HG03159 (cell line): ENCODE data around the gene LHPP.
"Not testable (repeated sequence)": the region's sequence is repeated elsewhere in the genome, so short reads cannot be mapped to it uniquely, and the experiment has no call there.

Experiments used
- ATAC-seq: cut with Tn5 transposase; IDR thresholded peaks from one replicate; pipeline ENCODE4 v1.9.1; 2021; ENCODE audit warnings: mild to moderate bottlenecking, moderate library complexity; ENCODE audit not compliant: unreplicated experiment

LHPP gene

DNA sequence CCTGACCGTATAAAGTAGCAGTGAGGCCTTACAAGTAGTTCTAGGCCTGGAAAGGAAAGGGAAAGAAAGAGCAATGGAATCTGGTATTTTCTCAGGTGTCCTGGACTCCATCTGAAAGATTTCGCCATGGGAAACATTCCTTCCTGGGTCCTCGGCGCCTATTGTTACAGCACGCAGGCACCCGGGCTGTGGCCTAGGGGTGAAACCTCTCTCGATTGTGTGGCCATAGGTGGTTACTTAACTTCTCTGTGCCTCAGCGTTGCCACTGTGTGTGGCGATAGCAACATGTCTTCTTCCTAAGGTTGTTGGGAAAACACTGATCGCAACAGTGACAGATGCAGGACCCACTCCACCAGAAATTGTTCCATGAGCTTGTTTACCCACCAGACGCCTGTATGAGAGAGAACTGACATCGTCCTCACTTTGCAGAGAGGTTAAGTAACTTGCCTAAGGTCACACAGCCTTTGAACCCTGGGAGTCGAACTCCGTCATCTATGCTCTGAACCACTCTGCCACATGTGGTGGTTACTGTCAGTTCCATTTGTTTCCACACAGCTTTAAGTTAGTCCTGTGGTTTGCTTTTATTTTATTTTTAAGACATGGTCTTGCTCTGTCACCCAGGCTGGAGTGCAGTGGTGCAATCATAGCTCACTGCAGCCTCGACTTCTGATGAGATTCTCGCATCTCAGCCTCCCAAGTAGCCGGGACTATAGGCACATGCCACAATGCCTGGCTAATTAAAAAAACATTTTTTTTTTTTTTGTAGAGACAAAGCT lies 73.4 kb downstream of the LHPP start:
- ATAC-seq = no peak

GRCh38 chr10:124535731-124536495 lies 74.3 kb downstream of the LHPP start:
- ATAC-seq = no peak

GRCh38 chr10:124536496-124537050 lies 75.0 kb downstream of the LHPP start:
- ATAC-seq = no peak

- no peak for ATAC-seq
Observed at GRCh38 chr10:124537166-124537725, 75.6 kb downstream of the LHPP start.

- ATAC-seq = no peak
Observed at GRCh38 chr10:124537891-124538290, 76.3 kb downstream of the LHPP start.

DNA sequence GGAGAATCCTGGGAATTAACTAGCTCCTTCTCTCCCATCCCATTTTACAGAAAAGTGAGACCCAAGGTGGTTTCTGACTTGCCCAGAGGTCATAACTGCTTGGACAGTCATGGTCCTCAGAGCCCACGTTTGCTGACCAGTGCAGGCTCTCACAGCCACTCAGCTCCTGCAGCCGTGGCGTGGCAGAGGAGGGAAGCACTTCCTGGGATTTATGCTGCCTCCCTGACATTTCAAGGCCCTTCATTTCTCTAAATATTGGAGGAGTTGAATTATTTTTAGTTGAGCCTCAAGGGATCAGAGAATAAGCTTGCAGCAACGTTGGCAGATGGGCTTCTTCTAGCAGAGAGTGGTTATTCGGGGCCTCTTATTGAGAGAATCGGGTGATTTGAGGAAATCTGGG lies 77.1 kb downstream of the LHPP start:
- ATAC-seq = no peak

DNA sequence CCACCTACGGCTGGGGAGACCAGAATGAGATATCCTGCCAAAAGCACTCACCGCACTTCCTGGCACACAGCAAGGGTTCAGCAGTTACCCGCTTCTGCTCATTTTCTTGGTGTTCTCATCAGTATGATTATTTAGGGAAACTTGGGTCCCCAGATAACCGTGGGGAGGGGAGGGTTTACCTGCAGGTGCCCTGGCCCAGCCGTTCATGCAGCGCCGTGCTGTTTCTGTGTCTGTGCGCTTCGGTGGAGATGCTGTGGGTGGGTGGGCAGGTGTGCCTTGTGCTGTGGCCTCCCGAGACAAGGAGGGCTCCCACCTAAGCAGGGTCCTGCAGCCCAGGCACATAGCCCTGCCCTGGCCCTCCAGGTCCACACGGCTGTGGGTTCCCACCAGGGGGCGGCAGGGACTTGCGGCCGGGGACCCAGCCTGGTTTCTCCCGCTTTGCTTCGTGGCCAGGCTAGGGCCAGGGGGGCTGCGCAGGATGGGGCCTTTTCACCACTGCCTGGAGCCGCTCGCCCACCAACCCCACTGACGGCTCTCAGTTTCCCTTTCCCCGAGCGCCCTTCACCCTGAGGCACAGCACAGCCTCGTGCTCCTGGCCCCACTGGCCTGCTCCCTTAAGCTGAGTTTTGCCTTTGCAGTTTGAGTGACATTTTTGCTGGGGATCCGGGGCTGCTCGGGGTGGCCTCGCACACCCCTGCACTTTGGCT lies 78.5 kb downstream of the LHPP start:
- ATAC-seq = peak; percentile 63

GRCh38 chr10:124541076-124541903 lies 79.7 kb downstream of the LHPP start:
- no peak for ATAC-seq

DNA sequence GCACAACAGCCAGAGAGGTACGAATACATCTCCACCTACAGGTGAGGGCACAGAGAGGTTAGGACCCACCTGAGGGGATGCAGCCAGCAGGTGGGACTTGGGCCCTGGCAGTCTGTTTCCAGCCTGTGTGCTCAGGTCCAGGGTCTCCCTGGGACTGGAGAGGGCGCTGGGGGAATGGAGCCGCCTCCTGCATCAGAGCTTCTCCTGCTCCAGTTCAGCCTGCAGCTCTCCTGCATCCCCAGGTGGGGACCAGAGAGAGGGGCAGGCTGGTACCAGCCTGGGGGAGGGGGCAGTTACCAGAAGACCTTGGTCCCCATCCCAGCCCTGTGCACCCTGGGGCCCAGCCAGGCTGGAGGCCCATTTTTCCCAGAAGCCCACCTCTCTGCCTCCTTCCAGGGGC lies 80.7 kb downstream of the LHPP start:
- no peak for ATAC-seq

- ATAC-seq = no peak
Observed at GRCh38 chr10:124543146-124543545, 81.5 kb downstream of the LHPP start.

GRCh38 chr10:124543971-124544370 lies 82.3 kb downstream of the LHPP start:
- ATAC-seq = no peak

GRCh38 chr10:124544711-124545110 lies 83.1 kb downstream of the LHPP start:
- no peak for ATAC-seq

- ATAC-seq = no peak
Observed at GRCh38 chr10:124545351-124546054, 83.9 kb downstream of the LHPP start.

GRCh38 chr10:124546055-124546369 lies 84.4 kb downstream of the LHPP start:
- ATAC-seq = no peak

- no peak for ATAC-seq
Observed at GRCh38 chr10:124546957-124547646, 85.5 kb downstream of the LHPP start.

DNA sequence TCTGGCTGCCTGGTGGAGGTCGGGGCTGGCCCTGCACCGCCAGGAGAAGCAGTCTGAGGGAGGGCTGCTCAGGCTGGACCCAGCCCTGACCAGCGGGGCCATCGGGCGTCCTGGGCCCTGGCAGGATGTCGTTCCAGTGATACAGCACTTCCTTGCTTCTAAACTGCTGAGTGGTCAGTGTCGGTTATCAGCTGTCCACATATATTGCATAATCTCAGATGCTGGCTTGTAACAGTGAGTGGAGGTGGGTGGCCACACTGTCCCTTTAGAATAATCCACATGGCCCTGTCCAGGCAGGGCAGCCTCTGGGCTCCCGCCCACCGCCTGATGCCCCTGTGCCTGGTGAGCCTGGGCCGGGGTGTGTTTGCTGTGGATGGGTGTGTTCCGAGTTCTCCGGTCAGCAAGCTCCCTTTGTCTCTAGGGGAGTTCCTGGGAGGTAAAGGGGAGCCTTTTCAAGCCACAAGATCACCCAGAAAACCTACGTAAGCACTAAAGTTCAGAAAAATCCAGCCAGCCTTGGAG lies 86.1 kb downstream of the LHPP start:
- ATAC-seq = no peak

DNA sequence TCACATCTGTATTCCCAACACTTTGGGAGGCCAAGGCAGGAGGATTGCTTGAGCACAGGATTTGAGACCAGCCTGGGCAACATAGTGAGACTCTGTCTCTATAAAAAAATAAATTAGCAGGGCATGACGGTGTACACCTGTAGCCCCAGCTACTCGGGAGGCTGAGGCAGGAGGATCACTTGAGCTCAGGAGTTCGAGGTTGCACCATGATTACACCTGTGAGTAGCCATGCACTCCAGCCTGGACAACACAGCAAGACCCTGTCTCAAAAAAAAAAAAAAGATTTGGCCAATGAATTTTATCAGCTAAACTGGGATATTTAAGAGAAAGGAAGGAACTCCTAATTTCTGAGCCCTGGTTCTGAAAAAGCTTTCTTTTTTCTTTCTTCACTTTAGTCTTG lies 87.5 kb downstream of the LHPP start:
- ATAC-seq = not testable (repeated sequence)

DNA sequence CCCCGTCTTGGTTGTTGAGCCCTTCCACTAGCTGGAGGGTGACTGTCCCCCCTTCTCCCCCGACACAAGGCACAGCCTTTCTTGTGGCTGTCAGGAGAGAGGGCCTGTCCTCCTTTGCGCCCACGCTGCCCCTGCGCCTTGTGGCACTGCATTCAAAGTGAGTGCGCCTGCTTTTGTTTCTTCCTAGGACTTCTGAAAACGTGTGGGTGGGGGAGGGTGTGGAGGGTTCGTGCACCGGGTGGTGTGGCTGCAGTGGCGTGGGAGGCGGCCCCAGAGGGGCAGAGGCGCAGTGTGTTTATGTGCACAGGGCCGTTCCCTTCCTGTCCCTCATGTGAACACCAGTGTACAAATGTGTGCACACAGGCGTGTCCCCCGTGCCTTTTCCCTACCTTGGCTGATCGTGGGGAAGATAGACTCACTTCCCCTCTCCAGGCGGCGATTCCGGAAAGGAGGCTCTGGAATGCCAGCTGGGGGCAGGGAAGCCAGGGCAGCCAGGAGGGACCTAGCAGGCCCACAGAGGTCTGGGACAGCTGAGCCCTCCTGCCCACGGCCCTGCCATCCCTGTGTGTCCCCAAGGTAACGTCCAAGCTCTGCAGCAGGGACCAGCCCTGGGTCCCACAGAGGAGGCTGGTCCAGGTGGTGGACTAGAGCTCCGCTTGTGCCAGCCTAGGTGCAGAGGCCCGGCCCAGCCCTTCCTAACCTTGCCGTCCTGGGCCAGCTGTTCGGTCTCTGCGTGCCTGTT lies 88.8 kb downstream of the LHPP start:
- ATAC-seq = no peak
